ENCODE data around the gene REEP1.

Gene REEP1

GRCh38 chr2:86216575-86217555 is 120.6 kb downstream of the REEP1 start:
- TF ChIP-seq CTCF (IDR thresholded peaks at IDR 0.05), result no peak

DNA sequence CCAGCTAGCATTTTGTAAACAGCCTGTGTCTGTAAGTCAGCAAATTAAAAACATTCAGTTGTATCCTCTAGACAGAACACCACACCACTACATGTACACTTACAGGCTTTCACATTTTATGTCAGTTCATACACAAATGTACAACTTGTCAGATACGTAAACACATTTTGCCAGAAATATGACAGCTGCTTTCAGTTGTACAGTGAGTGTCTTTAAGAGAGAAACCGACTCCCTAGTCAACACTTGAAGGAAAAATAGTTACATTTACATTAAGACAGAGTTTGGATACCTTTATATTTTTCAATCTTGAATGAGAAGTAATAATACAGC is 123.0 kb downstream of the REEP1 start:
- no peak for TF ChIP-seq CTCF (IDR thresholded peaks at IDR 0.05)

GRCh38 chr2:86213699-86214502 is 123.5 kb downstream of the REEP1 start:
- no peak for TF ChIP-seq CTCF (IDR thresholded peaks at IDR 0.05)

DNA sequence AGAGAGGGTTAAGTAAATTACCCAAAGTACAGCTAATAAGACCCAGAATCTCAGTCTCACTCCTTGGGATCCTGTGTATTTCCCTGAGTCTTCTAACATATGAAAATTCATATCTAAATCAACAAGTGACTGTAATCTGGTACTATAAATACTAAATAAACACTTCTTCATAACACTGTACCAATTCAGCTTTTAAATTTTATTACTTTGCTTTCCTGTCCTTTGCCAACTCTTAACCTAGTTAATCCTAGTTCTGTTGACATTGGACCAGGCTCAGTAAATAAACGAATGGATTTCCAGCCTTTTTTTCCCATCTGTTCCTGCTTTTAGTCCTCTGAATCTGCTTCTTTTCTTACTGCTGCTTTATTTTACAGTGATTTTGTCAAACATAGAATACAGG is 124.4 kb downstream of the REEP1 start:
- no peak for TF ChIP-seq CTCF (IDR thresholded peaks at IDR 0.05)

GRCh38 chr2:86211796-86212188 is 125.6 kb downstream of the REEP1 start:
- TF ChIP-seq CTCF (IDR thresholded peaks at IDR 0.05), result no peak

DNA sequence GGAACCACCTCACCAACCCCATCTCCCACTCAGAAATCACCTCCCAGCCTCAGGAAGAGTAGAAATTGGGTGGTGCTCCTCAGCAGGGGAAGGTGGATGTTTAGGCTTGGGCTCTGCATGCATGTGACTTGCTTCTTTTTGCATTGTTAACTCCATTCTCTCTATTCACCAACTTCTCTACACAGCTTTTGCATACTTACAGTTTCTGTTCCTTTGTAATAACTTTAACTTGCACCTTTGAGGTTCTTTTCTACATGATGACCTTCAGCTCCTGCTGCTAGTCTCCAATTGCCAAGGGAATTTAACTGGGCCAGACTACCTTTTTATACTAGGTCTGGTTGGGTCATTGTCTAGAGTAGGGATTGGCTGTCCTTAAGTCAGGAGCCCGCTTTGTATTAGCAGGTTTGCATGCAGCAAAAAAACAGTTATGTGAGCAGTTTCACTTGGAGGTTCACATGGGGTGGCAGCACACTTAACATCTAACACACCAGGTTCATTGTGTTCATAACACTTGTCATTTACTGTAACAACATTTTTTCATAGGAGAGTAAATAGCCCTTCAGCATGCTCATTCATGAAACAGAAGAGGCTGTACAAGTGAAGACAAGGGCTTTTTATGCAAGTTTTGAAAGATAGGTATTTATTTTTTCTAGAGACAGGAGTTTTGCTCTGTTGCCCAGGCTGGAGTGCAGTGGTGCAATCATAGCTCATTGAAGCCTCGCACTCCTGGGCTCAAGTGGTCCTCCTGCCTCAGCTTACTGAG is 126.2 kb downstream of the REEP1 start:
- no peak for TF ChIP-seq CTCF (IDR thresholded peaks at IDR 0.05)

DNA sequence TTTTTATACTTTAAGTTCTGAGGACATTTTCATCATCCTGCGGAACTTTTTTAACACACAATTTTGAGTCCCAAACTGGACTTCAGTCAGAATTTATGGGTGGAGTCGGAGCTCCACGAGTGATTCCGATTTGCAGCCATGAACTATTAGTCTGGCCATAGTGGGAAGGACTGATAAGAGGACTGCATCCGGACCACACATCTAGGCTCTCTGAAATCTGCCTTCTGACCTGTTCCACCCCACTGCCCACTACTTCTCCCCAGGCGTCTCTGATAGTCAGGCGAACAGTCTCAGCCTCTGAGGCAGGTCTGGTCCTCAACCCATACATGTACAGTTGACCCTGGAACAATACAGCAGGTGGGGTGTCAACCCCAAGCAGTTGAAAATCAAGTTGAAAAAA is 133.0 kb downstream of the REEP1 start:
- TF ChIP-seq CTCF (IDR thresholded peaks at IDR 0.05), result no peak

Data from LNCAP (cell line).